Ramos (cell line): Measurements from ENCODE around the gene TRIM69.
"Not testable (repeated sequence)": the region's sequence is repeated elsewhere in the genome, so short reads cannot be mapped to it uniquely, and the experiment has no call there.

ENCODE experiments used
- in situ Hi-C: fragments of 300-500 bp; cut with MboI; formaldehyde crosslinking; loops from one replicate; pipeline ENCODE4 v1.14.3; 2022; ENCODE audit warnings: low sequenced_read_pairs; ENCODE audit not compliant: unreplicated experiment

TRIM69 gene

GRCh38 chr15:44736181-44736765, at the start of gene TRIM69:
Gene TRIM69, plus strand, starts transcription at chr15:44736528. Its CDS starts 177 bp downstream, at chr15:44736705.
- in situ Hi-C loops: loop anchor here (10.0 kb wide), 1 partner anchor 151 kb away; no protein-coding TSS in a partner anchor

GRCh38 chr15:44689318-44689717, 47.0 kb upstream of the TRIM69 start:
- in situ Hi-C loops: not testable (repeated sequence)

- in situ Hi-C loops: not testable (repeated sequence)
Measured at GRCh38 chr15:44690245-44690644, 46.1 kb upstream of the TRIM69 start.

GRCh38 chr15:44692659-44693058, 43.7 kb upstream of the TRIM69 start:
- in situ Hi-C loops: no loop called here

- in situ Hi-C loops: no loop called here
Measured at GRCh38 chr15:44694416-44694815, 41.9 kb upstream of the TRIM69 start.

GRCh38 chr15:44695294-44695693, 41.0 kb upstream of the TRIM69 start:
- in situ Hi-C loops: no loop called here

GRCh38 chr15:44697014-44697413, 39.3 kb upstream of the TRIM69 start:
- in situ Hi-C loops: no loop called here

GRCh38 chr15:44698641-44699040, 37.7 kb upstream of the TRIM69 start:
- in situ Hi-C loops: no loop called here

GRCh38 chr15:44700676-44701075, 35.7 kb upstream of the TRIM69 start:
- in situ Hi-C loops: loop anchor here (25.0 kb wide), 2 partner anchors 862 to 913 kb away; partner anchors contain the start of genes ELL3 and SERF2

GRCh38 chr15:44705986-44706385, 30.3 kb upstream of the TRIM69 start:
- in situ Hi-C loops: loop anchor here (5.0 to 25.0 kb wide), 3 partner anchors 39 to 919 kb away; partner anchors contain the start of genes ELL3 and SERF2

- in situ Hi-C loops: loop anchor here (5.0 to 25.0 kb wide), 3 partner anchors 39 to 919 kb away; partner anchors contain the start of genes ELL3 and SERF2
Measured at GRCh38 chr15:44706401-44706800, 29.9 kb upstream of the TRIM69 start.

GRCh38 chr15:44706946-44707636, 29.2 kb upstream of the TRIM69 start:
- in situ Hi-C loops: loop anchor here (5.0 to 25.0 kb wide), 3 partner anchors 40 to 920 kb away; partner anchors contain the start of genes ELL3 and SERF2

- in situ Hi-C loops: loop anchor here (25.0 kb wide), 2 partner anchors 852 to 923 kb away; partner anchors contain the start of genes ELL3 and SERF2
Measured at GRCh38 chr15:44710236-44711095, 25.9 kb upstream of the TRIM69 start.

GRCh38 chr15:44711096-44711742, 25.1 kb upstream of the TRIM69 start, which contains the start of the genes B2M and PATL2:
Gene B2M, plus strand, starts transcription at chr15:44711517. Its CDS starts 30 bp downstream, at chr15:44711547.
Gene PATL2, minus strand, starts transcription at chr15:44711323. Its CDS starts 34,833 bp downstream, at chr15:44676490.
- in situ Hi-C loops: loop anchor here (25.0 kb wide), 2 partner anchors 851 to 924 kb away; partner anchors contain the start of genes ELL3 and SERF2

GRCh38 chr15:44711743-44712345, 24.5 kb upstream of the TRIM69 start:
- in situ Hi-C loops: loop anchor here (25.0 kb wide), 2 partner anchors 850 to 925 kb away; partner anchors contain the start of genes ELL3 and SERF2

GRCh38 chr15:44712346-44713005, 23.9 kb upstream of the TRIM69 start:
- in situ Hi-C loops: loop anchor here (25.0 kb wide), 2 partner anchors 850 to 925 kb away; partner anchors contain the start of genes ELL3 and SERF2

- in situ Hi-C loops: loop anchor here (25.0 kb wide), 2 partner anchors 849 to 926 kb away; partner anchors contain the start of genes ELL3 and SERF2
Measured at GRCh38 chr15:44713006-44713966, 23.0 kb upstream of the TRIM69 start.
